Cardiac muscle cell (in vitro differentiated cells and primary cell): Measurements from ENCODE around the gene RBPMS2. TPM values are rescaled to one million over a fixed set of nuclear protein-coding genes. Genes with fewer than 3 reads are reported as not detected.

ENCODE experiments used
- DNase-seq, 2 donors: peaks; one replicate each; pipeline versions ENCODE4 v3.0.0 to v3.0.0-alpha.2; 2010 to 2017; ENCODE audit warnings: low read depth in 1 of 2, low spot score in 1 of 2
- H3K27ac ChIP-seq: fragments of 200-600 bp; sonication (generic); 2 replicates; pipeline ENCODE4 v1.5.1; 2016
- H3K27me3 ChIP-seq: fragments of 200-600 bp; sonication (generic); 2 replicates; pipeline ENCODE4 v1.6.0; 2016; ENCODE audit warnings: control low read depth
- H3K36me3 ChIP-seq: fragments of 200-600 bp; sonication (generic); 2 replicates; pipeline ENCODE4 v1.5.1; 2016; ENCODE audit warnings: control low read depth
- H3K4me1 ChIP-seq: fragments of 200-600 bp; sonication (generic); 2 replicates; pipeline ENCODE4 v1.8.1; 2017; ENCODE audit warnings: low read depth, mild to moderate bottlenecking, mixed run types
- H3K4me3 ChIP-seq: fragments of 200-600 bp; sonication (generic); 2 replicates; pipeline ENCODE4 v1.5.1; 2016; ENCODE audit warnings: mild to moderate bottlenecking
- H3K9me3 ChIP-seq: fragments of 200-600 bp; sonication (generic); 2 replicates; pipeline ENCODE4 v1.5.1; 2017; ENCODE audit warnings: low read depth, mild to moderate bottlenecking, control low read depth
- CTCF ChIP-seq: IDR thresholded peaks from 2 replicates; pipeline ENCODE4 v1.5.1; 2012; ENCODE audit warnings: low read depth, mild to moderate bottlenecking, low read length
- polyA plus RNA-seq: library from polyadenylated mRNA; unstranded; fragments of >200 nt; fragmentation: Nextera tagmentation; extraction: Ambion mirVana; gene quantifications from 2 replicates; pipeline ENCODE4 v1.2.1, GENCODE V29; 2016
- total RNA-seq: library from RNA; depleted of rRNA; stranded (reverse); fragments of >200 nt; gene quantifications from 2 replicates; pipeline ENCODE4 v1.2.3, GENCODE V29; 2016

The RBPMS2 gene
- total and polyA plus RNA-seq, 2 experiments from 2014 or later: 35.4 to 213 TPM

- peaks cover 21% of the 10 kb centered on the region for H3K36me3 ChIP-seq
- H3K27ac ChIP-seq: peak overlapping the region; percentile 72
- H3K27me3 ChIP-seq: no peaks in the 10 kb centered on the region
- DNase-seq: no peak
- no peak overlapping the region for H3K4me3 ChIP-seq
- no peaks in the 10 kb centered on the region for H3K9me3 ChIP-seq
- no peak for TF ChIP-seq CTCF
- peaks cover 6% of the 10 kb centered on the region for H3K4me1 ChIP-seq
Observed at GRCh38 chr15:64731805-64732151, 43.6 kb downstream of the RBPMS2 start.

- Histone ChIP-seq H3K27me3 (no peaks in the 10 kb centered on the region), H3K36me3 (peaks cover 21% of the 10 kb centered on the region), H3K4me3 (no peak overlapping the region), H3K4me1 (peaks cover under 1% of the 10 kb centered on the region), H3K27ac (peak overlapping the region; percentile 72), H3K9me3 (no peaks in the 10 kb centered on the region)
- DNase-seq: peak; percentile 80 to 88
- TF ChIP-seq CTCF: peak; percentile 79
Observed at GRCh38 chr15:64731012-64731804, 44.2 kb downstream of the RBPMS2 start.

GRCh38 chr15:64730151-64730550, 45.2 kb downstream of the RBPMS2 start:
- Histone ChIP-seq H3K27ac (no peak overlapping the region), H3K9me3 (no peaks in the 10 kb centered on the region), H3K4me3 (no peak overlapping the region), H3K27me3 (no peaks in the 10 kb centered on the region), H3K4me1 (no peaks in the 10 kb centered on the region), H3K36me3 (peaks cover 21% of the 10 kb centered on the region)
- no peak for DNase-seq
- no peak for TF ChIP-seq CTCF

- no peak for TF ChIP-seq CTCF
- Histone ChIP-seq H3K36me3 (peaks cover 32% of the 10 kb centered on the region), H3K27ac (peak overlapping the region; percentile 45)
Observed at GRCh38 chr15:64720188-64720587, 55.2 kb downstream of the RBPMS2 start.

GRCh38 chr15:64717735-64718495, 57.5 kb downstream of the RBPMS2 start:
- H3K4me1 ChIP-seq: no peaks in the 10 kb centered on the region
- no peaks in the 10 kb centered on the region for H3K9me3 ChIP-seq
- no peak overlapping the region for H3K4me3 ChIP-seq
- TF ChIP-seq CTCF: no peak
- no peaks in the 10 kb centered on the region for H3K27me3 ChIP-seq
- H3K36me3 ChIP-seq: peaks cover 43% of the 10 kb centered on the region
- DNase-seq: no peak
- H3K27ac ChIP-seq: no peak overlapping the region

More at GRCh38 chr15:64720188-64720587, 55.2 kb downstream of the RBPMS2 start:
- DNase-seq: no peak
- Histone ChIP-seq H3K4me3 (no peak overlapping the region), H3K4me1 (no peaks in the 10 kb centered on the region), H3K9me3 (no peaks in the 10 kb centered on the region), H3K27me3 (no peaks in the 10 kb centered on the region)
